HG02763 (cell line): ENCODE data around the gene LUZP2.

ENCODE experiments used
- ATAC-seq: cut with Tn5 transposase; IDR thresholded peaks from one replicate; pipeline ENCODE4 v1.9.1; 2021; ENCODE audit warnings: mild to moderate bottlenecking, moderate library complexity; ENCODE audit not compliant: unreplicated experiment

Gene LUZP2

GRCh38 chr11:24560324-24560723 lies 63.5 kb downstream of the LUZP2 start:
- no peak for ATAC-seq

- no peak for ATAC-seq
These were observed 70.5 kb downstream of the LUZP2 start for GRCh38 chr11:24567380-24567779.

GRCh38 chr11:24572376-24572775 lies 75.5 kb downstream of the LUZP2 start:
- ATAC-seq: no peak

GRCh38 chr11:24574461-24574860 lies 77.6 kb downstream of the LUZP2 start:
- no peak for ATAC-seq

- ATAC-seq: no peak
These were observed 78.5 kb downstream of the LUZP2 start for GRCh38 chr11:24575392-24575791.

- no peak for ATAC-seq
These were observed 88.3 kb downstream of the LUZP2 start for GRCh38 chr11:24585192-24585591.

GRCh38 chr11:24587635-24588034 lies 90.8 kb downstream of the LUZP2 start:
- ATAC-seq: no peak

GRCh38 chr11:24588081-24588480 lies 91.2 kb downstream of the LUZP2 start:
- ATAC-seq: no peak

GRCh38 chr11:24589064-24589463 lies 92.2 kb downstream of the LUZP2 start:
- ATAC-seq: no peak

- no peak for ATAC-seq
These were observed 94.4 kb downstream of the LUZP2 start for GRCh38 chr11:24591283-24591682.

- no peak for ATAC-seq
These were observed 95.5 kb downstream of the LUZP2 start for GRCh38 chr11:24592360-24592759.

- ATAC-seq: no peak
These were observed 96.5 kb downstream of the LUZP2 start for GRCh38 chr11:24593332-24593731.

- no peak for ATAC-seq
These were observed 97.5 kb downstream of the LUZP2 start for GRCh38 chr11:24594401-24594800.

GRCh38 chr11:24598641-24599040 lies 101.8 kb downstream of the LUZP2 start:
- no peak for ATAC-seq

GRCh38 chr11:24609192-24610119 lies 112.6 kb downstream of the LUZP2 start:
- ATAC-seq: no peak

- no peak for ATAC-seq
These were observed 118.8 kb downstream of the LUZP2 start for GRCh38 chr11:24615451-24616160.

- ATAC-seq: no peak
These were observed 121.0 kb downstream of the LUZP2 start for GRCh38 chr11:24617856-24618255.

GRCh38 chr11:24619900-24620299 lies 123.0 kb downstream of the LUZP2 start:
- ATAC-seq: no peak

- no peak for ATAC-seq
These were observed 125.4 kb downstream of the LUZP2 start for GRCh38 chr11:24622262-24622661.

- no peak for ATAC-seq
These were observed 126.3 kb downstream of the LUZP2 start for GRCh38 chr11:24623121-24623520.

GRCh38 chr11:24624432-24624831 lies 127.6 kb downstream of the LUZP2 start:
- ATAC-seq: no peak

- ATAC-seq: no peak
These were observed 129.1 kb downstream of the LUZP2 start for GRCh38 chr11:24625975-24626374.
